Gastrocnemius medialis (tissue), 4 donors: ENCODE measurements around the gene NLRP7.

Experiments used
- POLR2A ChIP-seq, 2 donors: fragments of 450-650 bp; IDR thresholded peaks; one replicate each; pipeline ENCODE4 v1.6.1; 2017; ENCODE audit warnings: antibody characterized with exemption in 2 of 2, mild to moderate bottlenecking in 2 of 2, moderate library complexity in 2 of 2
- TF ChIP-seq, protein P1 (sequence below), 5 experiments: fragments of 450-650 bp in 3 of 5; fragments of 200-600 bp in 2 of 5; sonication (generic) in 2 of 5; IDR thresholded peaks in 4 of 5; conservative IDR thresholded peaks in 1 of 5; 1 replicate in 4 of 5; 2 replicates in 1 of 5; pipeline ENCODE4 v1.5.1; 2016 to 2019; ENCODE audit warnings: antibody characterized with exemption in 5 of 5, mild to moderate bottlenecking in 3 of 5, moderate library complexity in 3 of 5

- TF ChIP-seq, protein P1, sequence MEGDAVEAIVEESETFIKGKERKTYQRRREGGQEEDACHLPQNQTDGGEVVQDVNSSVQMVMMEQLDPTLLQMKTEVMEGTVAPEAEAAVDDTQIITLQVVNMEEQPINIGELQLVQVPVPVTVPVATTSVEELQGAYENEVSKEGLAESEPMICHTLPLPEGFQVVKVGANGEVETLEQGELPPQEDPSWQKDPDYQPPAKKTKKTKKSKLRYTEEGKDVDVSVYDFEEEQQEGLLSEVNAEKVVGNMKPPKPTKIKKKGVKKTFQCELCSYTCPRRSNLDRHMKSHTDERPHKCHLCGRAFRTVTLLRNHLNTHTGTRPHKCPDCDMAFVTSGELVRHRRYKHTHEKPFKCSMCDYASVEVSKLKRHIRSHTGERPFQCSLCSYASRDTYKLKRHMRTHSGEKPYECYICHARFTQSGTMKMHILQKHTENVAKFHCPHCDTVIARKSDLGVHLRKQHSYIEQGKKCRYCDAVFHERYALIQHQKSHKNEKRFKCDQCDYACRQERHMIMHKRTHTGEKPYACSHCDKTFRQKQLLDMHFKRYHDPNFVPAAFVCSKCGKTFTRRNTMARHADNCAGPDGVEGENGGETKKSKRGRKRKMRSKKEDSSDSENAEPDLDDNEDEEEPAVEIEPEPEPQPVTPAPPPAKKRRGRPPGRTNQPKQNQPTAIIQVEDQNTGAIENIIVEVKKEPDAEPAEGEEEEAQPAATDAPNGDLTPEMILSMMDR (IDR thresholded peaks at IDR 0.05 in 4 of 5, conservative IDR thresholded peaks at IDR 0.05 in 1 of 5) = no peak
- TF ChIP-seq POLR2A (IDR thresholded peaks at IDR 0.05) = no peak
These were observed 48.2 kb upstream of the NLRP7 start for GRCh38 chr19:54995561-54995960.
